Measurements from ENCODE around the gene B4GALT6.

DNA sequence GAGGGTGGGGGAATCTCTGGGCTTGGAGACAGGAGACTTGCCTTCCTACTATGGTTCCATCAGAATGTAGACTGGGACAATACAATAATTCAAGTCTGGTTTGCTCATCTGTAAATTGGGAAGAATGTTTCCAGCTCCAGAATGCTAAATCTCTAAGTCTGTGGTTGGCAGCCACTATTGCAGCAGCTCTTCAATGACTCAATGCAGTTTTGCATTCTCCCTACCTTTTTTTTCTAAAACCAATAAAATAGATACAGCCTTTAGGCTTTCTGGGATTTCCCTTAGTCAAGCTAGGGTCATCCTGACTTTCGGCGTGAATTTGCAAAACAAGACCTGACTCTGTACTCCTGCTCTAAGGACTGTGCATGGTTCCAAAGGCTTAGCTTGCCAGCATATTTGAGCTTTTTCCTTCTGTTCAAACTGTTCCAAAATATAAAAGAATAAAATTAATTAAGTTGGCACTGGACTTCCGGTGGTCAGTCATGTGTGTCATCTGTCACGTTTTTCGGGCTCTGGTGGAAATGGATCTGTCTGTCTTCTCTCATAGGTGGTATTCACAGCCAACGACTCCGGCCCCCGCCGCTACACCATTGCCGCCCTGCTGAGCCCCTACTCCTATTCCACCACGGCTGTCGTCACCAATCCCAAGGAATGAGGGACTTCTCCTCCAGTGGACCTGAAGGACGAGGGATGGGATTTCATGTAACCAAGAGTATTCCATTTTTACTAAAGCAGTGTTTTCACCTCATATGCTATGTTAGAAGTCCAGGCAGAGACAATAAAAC is 86.2 kb downstream of the B4GALT6 start:
- TF ChIP-seq, protein P1, sequence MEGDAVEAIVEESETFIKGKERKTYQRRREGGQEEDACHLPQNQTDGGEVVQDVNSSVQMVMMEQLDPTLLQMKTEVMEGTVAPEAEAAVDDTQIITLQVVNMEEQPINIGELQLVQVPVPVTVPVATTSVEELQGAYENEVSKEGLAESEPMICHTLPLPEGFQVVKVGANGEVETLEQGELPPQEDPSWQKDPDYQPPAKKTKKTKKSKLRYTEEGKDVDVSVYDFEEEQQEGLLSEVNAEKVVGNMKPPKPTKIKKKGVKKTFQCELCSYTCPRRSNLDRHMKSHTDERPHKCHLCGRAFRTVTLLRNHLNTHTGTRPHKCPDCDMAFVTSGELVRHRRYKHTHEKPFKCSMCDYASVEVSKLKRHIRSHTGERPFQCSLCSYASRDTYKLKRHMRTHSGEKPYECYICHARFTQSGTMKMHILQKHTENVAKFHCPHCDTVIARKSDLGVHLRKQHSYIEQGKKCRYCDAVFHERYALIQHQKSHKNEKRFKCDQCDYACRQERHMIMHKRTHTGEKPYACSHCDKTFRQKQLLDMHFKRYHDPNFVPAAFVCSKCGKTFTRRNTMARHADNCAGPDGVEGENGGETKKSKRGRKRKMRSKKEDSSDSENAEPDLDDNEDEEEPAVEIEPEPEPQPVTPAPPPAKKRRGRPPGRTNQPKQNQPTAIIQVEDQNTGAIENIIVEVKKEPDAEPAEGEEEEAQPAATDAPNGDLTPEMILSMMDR (IDR thresholded peaks at IDR 0.05; ENCODE audit: poor library complexity): no peak
- TF ChIP-seq EZH2 (IDR thresholded peaks at IDR 0.05; ENCODE audit: borderline replicate concordance) (no peak), EZH2phosphoT487 (IDR thresholded peaks at IDR 0.05; ENCODE audit: low read depth, severe bottlenecking, unreplicated experiment) (no peak)

Data from hepatocyte (in vitro differentiated cells).